ENCODE results near the gene CFAP210.
"Not testable (repeated sequence)": the region's sequence is repeated elsewhere in the genome, so short reads cannot be mapped to it uniquely, and the experiment has no call there.

The CFAP210 gene

DNA sequence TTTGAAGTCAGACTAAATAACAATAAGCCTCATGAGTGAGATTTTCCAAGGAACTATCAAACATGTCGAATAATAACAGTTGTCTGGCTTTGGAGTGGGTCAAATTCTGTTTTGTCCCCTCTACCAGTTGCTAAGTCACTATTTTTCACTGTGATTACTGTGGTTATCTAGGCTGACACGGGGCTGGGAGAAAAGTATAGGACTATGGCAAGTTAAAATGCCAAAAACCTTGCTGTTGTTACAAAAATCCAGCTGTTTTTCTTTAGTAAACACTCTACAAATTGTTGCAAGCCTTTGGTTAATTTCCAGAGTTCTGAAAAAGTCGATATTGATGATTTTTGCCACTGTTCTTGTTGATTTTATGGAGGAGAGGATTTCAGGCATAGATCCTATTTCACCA is 1.5 kb downstream of the CFAP210 start:
- TF ChIP-seq, protein P1, sequence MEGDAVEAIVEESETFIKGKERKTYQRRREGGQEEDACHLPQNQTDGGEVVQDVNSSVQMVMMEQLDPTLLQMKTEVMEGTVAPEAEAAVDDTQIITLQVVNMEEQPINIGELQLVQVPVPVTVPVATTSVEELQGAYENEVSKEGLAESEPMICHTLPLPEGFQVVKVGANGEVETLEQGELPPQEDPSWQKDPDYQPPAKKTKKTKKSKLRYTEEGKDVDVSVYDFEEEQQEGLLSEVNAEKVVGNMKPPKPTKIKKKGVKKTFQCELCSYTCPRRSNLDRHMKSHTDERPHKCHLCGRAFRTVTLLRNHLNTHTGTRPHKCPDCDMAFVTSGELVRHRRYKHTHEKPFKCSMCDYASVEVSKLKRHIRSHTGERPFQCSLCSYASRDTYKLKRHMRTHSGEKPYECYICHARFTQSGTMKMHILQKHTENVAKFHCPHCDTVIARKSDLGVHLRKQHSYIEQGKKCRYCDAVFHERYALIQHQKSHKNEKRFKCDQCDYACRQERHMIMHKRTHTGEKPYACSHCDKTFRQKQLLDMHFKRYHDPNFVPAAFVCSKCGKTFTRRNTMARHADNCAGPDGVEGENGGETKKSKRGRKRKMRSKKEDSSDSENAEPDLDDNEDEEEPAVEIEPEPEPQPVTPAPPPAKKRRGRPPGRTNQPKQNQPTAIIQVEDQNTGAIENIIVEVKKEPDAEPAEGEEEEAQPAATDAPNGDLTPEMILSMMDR (IDR thresholded peaks at IDR 0.05; ENCODE audit: low read depth, low read length): no peak
- H3K4me3 ChIP-seq (replicated peaks in 1 of 2; ENCODE audit: low read depth in 2 of 2, low read length in 2 of 2): no peak overlapping the region
- no peak for DNase-seq (ENCODE audit: low read depth in 2 of 2)

DNA sequence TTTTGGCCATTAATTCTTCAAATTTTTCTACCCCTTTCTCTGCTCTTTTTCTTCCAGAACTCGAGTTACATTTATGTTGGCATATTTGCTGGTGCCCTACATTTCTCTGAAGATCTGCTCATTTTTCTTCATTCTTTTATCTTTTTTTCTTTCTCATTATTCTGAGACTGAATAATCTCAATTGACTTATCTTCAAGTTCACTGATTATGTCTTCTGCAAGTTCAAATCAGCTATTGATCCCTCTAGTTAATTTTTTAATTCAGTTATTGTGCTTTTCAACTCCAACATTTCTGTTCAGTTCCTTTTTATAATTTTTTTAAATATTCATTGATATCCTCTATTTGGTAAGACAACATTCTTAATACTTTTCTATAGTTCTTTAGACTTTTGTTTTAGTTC is 3.2 kb downstream of the CFAP210 start:
- no peak overlapping the region for H3K4me3 ChIP-seq (replicated peaks in 1 of 2; ENCODE audit: low read depth in 2 of 2, low read length in 2 of 2)
- TF ChIP-seq, protein P1 (IDR thresholded peaks at IDR 0.05; ENCODE audit: low read depth, low read length): no peak
- no peak for DNase-seq (ENCODE audit: low read depth in 2 of 2)

DNA sequence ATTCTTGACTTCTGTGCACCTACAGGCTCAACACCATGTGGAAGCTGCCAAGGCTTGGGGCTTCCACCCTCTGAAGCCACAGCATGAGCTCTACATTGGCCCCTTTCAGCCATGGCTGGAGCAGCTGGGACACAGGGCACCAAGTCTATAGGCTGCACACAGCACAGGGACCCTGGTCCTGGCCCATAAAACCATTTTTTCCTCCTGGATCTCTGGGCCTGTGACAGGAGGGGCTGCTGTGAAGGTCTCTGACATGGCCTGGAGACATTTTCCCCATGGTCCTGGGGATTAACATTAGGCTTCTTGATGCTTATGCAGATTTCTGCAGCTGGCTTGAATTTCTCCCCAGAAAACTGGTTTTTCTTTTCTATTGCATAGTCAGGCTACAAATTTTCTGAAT is 6.3 kb downstream of the CFAP210 start:
- not testable (repeated sequence) for H3K4me3 ChIP-seq (replicated peaks in 1 of 2; ENCODE audit: low read depth in 2 of 2, low read length in 2 of 2)

DNA sequence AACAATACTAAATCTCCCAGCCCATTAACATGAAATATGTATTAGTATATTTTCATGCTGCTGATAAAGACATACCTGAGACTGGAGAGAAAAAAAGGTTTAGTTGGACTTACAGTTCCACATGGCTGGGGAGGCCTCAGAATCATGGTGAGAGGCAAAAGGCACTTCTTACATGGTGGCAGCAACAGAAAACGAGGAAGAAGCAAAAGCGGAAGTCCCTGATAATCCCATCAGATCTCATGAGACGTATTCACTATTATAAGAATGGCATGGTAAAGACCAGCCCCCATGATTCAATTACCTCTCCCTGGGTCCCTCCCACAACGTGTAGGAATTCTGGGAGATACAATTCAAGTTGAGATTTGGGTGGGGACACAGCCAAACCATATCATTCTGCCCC is 7.4 kb downstream of the CFAP210 start:
- not testable (repeated sequence) for H3K4me3 ChIP-seq (replicated peaks in 1 of 2; ENCODE audit: low read depth in 2 of 2, low read length in 2 of 2); DNase-seq (ENCODE audit: low read depth in 2 of 2)

More for the DNA sequence above, 6.3 kb downstream of the CFAP210 start:
- DNase-seq (ENCODE audit: low read depth in 2 of 2): not testable (repeated sequence)

DNA sequence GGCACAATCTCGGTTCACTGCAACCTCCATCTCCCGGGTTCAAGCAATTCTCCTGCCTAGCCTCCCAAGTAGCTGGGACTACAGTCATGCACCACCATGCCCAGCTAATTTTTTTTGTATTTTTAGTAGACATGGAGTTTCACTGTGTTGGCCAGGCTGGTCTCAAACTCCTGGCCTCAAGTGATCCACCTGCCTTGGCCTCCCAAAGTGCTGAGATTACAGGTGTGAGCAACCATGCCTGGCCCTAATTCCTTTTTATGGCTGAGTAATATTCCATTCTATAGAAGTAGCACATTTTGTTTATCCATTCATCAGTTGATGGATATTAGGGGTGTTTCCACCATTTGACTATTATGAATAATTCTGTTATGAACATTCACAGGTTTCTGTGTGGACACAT is 9.5 kb downstream of the CFAP210 start:
- not testable (repeated sequence) for DNase-seq (ENCODE audit: low read depth in 2 of 2); H3K4me3 ChIP-seq (replicated peaks in 1 of 2; ENCODE audit: low read depth in 2 of 2, low read length in 2 of 2)

DNA sequence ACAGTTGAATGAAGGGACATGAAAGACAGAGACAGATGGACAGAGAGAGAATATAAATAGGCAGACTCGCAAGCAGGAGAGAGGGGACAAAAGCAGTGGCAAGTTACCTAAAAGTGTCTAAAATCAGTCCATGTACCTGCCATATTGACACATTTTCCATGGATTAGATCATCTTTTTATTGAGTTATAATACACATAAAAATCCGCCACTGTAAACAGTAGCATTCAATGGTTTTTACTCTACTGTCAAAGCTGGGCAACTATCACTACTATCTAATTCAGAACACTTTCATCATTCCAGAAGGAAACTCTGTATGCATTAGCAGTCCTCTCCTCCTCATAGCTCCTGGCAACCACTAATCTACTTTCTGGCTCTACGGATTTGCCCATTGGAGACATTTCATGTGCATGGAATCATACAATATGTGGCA is 10.1 kb downstream of the CFAP210 start:
- H3K4me3 ChIP-seq (replicated peaks in 1 of 2; ENCODE audit: low read depth in 2 of 2, low read length in 2 of 2): no peak overlapping the region
- TF ChIP-seq, protein P1 (IDR thresholded peaks at IDR 0.05; ENCODE audit: low read depth, low read length): no peak
- DNase-seq (ENCODE audit: low read depth in 2 of 2): no peak

DNA sequence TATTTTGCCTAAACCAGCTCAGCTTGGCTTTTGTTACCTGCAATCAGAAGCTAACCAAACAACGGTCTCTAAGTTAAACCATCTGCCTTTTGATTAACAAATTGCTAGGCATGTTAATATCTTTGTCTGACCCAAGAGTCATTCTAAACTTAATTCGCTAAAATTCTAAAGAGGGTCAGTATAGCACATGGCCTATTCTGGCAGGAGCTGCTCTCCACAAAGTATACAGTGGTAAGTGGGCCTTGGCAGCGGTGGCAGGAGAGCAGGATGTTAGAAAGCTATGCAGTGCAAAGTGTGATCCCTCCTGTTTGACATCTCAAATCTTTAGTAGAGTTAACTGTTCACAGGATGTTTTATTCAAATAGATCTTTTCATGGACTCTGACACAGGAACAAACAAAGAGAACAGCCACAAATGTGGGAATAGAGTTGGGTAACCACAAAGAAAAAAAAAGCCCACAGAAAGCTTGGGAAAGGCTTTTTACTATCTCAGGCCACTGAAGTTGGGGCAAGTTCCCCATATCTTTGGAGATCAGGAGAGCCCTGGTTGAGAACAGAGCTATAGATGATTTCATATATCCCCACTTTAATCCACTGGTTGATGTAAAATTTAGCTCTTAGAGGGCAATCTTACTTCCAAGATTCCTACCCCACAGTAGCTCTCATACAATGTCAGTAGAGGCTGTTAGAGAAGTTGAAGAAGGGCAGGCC is 10.6 kb downstream of the CFAP210 start:
- no peak for DNase-seq (ENCODE audit: low read depth in 2 of 2)

DNA sequence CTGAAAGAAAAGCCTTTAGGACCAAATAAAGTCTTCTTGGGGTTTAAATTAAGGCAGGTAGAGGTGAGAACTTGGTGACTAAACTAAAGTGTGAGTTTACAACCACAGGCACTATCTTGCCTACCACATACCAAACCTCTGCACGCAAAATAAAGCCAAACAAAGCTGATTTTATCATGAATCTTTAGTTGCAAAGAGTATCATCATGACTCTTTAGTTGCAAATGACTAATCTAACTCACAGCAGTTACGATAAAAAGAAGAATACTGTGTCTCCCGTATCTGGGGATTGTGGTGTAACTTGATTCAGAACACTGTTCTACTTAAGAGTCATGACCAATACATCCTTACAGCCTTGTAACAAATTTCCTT is 11.2 kb downstream of the CFAP210 start:
- no peak overlapping the region for H3K4me3 ChIP-seq (replicated peaks in 1 of 2; ENCODE audit: low read depth in 2 of 2, low read length in 2 of 2)
- DNase-seq (ENCODE audit: low read depth in 2 of 2): no peak
- TF ChIP-seq, protein P1 (IDR thresholded peaks at IDR 0.05; ENCODE audit: low read depth, low read length): no peak

More for the DNA sequence above, 10.6 kb downstream of the CFAP210 start:
- no peak overlapping the region for H3K4me3 ChIP-seq (replicated peaks in 1 of 2; ENCODE audit: low read depth in 2 of 2, low read length in 2 of 2)
- TF ChIP-seq, protein P1 (IDR thresholded peaks at IDR 0.05; ENCODE audit: low read depth, low read length): no peak
